ENCODE results near the gene ANKRD37.
A peak's percentile ranks its signal among the peaks of the same experiment; 100 is the strongest.

ANKRD37 gene

DNA sequence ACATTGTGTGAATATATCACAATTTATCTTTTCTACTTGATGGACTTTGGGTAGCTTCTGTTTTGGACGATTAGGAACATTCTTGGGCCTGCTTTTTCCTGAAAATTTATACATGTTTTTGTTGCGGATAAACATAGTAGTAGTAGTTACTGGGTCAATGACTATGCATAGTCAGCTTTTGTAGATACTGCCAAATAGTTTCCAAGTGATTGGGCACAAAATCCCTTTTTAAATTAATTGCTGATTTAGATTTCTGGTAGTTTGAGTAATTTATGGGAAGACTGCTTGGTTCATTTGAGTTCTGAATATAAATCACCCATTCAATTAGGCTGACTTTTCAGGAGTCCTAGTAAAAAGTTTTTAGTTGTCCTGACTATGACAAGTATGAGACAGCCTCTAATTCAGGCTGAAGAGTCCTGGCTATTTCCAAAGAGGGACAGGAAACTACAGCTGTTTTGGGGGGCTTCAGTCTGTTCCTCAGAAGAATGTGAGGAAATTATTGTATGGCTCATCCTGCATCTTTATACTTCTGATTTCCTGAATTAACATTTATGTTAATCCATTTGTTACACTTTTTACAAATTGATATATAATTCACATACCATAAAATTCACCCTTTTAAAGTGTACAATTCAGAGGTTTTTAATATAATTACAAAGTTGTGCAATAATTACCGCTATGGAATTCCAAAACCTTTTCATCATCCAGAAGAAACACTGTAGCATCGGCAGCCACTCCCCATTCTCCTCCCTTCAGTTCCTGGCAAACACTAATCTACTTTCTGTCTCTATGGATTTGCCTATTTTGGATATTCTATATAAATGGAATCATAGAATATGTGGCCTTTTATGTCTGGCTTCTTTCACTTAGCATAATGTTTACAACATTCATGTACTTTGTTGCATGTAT is 15.1 kb upstream of the ANKRD37 start:
- no peak for DNase-seq

DNA sequence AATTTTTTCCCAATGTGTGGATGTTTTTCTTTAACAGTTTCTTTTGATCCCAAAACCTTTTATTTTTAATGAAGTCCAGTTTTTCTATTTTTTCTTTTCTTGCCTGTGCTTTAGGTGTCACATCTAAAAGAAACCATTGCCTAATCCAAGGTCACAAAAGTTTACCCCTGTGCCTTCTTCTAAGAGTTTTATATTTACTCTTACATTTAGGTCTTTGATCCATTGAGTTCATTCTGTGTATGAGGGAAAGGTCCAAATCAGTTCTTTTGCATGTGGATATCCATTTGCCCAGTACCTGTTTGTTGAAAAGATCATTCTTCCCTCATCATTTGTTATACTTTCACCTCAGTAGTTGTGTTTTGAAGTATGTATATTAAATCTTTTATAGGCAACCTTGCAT is 13.9 kb upstream of the ANKRD37 start:
- no peak for DNase-seq

DNA sequence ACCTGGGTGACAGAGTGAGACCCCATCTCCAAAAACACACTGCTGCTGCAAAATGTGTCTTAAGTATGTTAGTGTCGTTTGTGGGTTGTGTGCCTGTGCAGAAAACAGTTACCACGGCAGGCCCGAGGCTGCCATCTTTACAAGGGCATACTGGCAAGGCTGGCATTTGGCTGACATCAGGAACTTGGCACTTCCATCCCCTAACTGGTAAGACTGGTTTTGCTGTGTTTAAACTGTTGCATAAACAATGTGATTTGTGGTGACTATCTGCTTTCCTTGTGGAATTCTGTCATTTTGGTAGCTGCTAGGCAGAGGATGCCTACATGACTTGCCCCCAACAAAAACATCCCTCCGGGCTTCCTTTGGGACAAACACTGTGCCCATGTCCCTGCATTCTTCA is 13.2 kb upstream of the ANKRD37 start:
- no peak for DNase-seq

DNA sequence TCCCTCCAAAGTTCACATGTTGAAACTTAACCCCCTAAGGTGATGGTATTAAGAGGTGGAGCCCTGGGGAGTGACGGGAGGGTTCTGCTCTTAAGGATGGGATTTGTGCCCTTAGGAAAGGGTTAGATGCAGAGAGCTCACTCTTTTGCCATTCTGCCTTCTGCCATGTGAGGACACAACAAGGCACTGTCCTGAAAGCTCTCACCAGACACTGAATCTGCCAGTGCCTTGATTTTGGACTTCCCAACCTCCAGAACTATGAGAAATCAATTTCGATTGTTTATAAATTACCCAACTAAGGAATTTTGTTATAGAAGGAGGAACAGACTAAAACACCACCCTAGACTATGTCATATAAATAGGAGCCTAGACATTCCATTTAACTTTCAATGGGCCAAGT is 12.6 kb upstream of the ANKRD37 start:
- DNase-seq, result no peak

DNA sequence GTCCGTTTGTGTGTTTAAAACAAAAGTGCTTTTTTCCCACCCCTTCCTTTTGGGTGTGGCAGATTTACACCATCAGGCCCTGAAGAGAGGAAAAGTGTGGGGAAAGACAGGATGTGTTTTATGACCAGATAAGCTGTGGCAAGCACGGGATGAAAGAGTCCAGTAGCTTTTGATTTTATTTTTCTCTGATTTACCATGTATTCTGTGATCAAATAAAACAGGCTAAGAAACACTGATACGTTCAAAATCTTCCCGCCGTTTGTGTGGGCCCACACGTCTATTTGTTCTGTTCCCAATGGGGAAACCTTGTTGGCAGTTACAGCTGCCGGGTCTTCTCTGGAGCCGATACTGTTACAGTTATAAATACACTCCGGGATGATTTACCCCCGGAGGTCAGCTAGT is 11.7 kb upstream of the ANKRD37 start:
- no peak for DNase-seq

DNA sequence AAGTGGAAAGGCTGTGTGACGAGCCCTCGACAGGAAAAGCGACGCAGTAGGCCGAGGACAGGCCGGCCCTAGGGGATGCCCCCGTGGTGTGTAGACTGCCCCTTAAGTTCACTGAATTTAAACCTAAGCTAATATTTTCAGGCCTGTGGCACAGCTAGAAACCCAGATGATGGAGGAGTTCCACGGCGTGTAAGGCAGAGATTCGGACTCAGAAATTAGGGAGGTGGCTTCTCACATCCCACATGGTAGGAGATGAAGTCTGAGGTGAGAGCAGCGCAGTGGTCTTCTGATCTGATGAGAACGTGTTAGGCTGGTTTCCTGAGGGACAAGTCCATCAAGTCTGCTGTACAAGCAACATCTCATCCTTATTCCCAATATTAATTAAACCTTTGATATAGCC is 8.7 kb upstream of the ANKRD37 start:
- DNase-seq, result no peak

DNA sequence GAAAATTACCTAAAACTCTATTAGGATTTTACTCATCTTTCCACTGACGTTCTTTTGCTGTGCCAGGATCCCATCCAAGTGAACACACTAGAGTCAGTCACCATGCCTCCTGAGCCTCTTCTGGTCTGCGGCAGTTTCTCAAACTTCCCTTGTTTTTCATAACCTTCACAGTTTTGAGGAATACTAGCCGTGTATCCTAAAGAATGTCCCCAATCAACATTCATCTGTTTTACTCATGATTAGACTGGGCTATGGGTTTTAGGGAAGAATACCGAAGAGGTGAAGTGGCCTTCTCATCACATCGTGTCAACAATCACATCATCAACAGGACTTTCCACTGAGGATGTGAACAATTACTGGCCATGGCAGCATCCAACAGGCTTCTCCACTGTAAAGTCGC is 5.7 kb upstream of the ANKRD37 start:
- no peak for DNase-seq

DNA sequence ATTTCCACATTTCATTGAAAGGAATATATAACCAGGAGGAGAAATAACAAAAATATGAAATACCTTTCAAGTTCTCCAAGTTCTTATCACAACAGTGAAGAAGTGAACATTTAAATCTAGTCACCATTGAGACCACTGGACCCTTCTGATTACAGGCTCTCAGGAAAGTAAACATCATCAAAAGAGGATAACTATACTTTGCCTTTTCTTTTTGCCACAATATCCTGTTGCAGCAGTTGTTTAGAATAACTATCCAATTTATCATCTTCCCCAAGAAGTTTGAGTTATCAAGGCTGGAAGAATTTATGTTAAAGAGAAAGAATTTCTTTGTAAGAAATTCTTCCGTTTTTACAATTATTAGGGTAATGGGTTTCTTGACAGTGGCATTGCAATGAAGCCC is 4.5 kb upstream of the ANKRD37 start:
- no peak for DNase-seq

DNA sequence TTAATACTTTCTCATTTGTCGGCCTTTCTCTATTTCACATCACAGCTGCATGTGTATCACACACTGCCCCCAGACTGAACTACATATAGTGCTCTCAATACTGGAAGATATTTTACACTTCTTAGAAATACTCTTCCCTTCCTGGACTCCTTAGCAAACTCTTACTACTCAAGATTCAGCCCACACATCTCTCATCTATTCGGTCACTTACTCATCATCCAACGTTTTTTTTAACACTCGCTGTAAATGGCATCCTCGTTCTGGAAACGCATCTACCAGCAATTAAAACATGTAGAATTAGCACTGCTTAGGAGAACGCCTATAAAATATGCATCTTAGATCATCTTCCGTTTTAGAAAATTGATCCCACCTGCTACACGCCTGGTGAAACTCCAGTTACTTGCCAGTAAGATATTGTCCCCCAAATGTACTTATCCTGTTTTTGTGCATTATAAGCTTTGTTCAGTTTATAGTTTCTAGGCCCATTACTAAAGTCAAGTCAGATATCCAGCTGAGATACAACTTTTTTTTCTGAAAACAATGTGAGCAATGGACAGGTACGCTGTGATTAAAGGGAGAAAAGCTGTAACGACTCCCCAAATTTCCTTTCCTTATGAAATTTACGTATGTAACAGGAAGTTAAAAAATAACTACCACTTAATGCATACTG is 1.9 kb upstream of the ANKRD37 start:
- no peak for DNase-seq

DNA sequence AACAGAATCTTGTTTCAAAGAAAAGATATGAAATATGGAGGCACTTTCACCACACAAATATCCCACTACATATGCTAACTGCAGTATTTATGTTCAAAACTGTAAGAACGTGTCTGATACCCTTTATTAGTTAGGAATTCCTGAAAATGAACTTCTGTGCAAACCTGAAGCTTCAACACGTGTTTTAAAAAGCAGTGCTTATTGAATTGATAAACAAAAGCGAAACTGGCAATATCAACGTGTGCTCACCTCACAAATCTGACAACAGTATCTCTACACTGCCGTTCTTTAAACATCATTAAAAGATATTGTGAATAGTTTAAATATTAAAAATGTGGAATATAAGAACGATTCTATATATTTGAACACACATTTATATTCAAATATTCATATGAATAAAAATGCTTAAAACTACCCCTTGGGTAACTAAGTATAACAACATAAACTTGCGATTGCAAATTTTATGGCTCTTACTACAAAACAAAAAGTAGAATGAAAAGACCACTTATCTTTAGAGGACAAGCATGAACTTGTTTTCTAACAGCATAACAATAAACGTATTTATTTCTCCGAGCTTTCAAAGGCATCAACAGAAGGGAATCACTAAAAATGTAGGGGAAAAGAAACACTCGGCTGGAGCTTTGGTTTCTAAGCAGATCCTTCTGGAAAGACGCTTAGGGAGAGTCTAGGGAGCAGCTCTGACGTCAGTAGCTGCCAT is 1.2 kb upstream of the ANKRD37 start, which contains the start of gene LRP2BP:
Gene LRP2BP, minus strand, starts transcription at position 687 of the 718 bp plus-strand sequence. CDS start 17,738 bp downstream, outside the sequence.
- DNase-seq, result no peak

DNA sequence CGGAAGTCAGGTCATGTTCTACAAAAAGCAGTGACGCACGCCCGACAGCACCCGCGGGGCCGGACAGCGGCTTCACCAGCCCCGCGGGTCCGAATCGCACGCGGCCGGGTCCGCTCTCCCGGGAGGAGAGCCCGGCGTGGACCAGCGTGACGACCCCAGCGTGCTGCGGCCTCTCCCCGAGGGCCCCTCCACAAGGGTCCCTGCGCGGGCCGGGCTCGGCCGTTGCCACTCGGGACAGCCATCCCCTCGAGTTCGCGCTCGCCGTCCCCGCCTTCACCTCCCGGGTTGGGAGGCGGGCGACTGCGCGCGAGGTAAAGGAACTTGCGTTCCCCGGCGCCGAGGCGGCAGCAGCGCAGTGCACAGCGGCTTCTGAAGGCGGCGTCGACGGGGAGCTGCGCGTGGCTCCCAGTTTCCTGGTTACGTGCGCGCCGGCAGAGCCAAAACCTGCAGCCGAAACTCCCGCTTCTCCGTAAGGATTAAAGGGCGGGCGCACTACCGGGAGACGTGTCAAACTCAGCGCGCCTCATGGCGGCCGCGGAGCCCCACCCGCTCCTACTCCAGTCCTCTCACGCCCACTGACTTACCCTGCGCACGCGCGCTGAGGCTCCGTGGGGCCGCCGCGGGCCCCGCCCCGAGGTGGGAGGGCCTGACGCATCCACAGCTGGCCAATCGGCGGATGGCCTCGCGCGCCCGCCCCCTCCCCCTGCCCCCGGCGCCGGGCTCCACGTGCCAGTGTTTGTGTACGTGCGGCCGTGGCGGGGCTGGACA is 501 bp upstream of the ANKRD37 start:
- DNase-seq, result peak; percentile 99

DNA sequence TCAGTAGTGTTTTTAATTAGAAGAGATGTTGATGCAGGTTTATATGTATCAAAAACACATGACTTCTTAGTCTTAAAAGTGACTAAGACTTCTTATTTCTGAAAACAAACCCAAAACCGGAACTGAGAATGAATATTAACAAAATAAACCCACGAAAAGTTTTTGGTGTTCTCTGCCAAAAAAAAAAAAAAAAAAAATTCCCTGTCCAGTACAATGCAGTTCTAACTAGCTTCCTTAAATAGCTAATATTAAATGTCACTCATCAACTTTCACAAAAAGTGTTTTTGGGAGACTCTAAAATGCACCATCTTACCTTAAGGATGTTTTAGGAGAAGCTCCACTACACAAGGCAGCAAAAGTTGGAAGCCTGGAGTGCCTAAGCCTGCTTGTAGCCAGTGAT is 2.0 kb downstream of the ANKRD37 start:
- peak; percentile 54 for DNase-seq

DNA sequence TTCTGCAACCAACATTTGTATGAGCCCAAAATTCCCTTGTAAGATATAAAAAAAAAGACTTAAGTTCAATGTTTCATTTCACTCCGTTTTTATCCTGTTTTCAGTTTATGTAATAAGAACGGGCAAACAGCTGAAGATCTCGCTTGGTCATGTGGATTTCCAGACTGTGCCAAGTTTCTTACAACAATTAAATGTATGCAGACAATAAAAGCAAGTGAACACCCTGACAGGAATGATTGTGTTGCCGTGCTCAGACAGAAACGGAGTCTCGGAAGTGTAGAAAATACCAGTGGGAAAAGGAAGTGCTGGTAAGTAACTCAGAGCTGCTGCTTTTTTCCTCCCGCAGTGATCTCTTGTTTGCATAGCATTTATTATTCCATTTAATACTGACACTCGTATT is 2.8 kb downstream of the ANKRD37 start:
- DNase-seq, result no peak

DNA sequence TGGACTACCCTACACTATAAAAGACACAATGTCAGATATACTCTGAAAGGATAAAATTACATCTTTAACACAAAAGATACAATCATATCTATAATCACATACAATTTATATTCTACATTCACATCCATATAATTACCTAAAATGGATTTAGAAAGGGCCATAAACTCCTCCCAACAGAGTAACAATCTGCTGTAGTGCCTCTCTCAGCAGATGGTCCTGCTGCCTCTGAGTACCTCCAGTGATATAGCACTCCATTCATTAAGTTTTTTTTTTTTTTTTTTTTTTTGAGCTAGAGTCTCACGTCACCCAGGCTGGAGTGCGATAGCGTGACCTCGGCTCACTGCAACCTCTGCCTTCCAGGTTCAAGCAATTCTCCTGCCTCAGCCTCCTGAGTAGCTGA is 7.4 kb downstream of the ANKRD37 start:
- DNase-seq, result no peak

DNA sequence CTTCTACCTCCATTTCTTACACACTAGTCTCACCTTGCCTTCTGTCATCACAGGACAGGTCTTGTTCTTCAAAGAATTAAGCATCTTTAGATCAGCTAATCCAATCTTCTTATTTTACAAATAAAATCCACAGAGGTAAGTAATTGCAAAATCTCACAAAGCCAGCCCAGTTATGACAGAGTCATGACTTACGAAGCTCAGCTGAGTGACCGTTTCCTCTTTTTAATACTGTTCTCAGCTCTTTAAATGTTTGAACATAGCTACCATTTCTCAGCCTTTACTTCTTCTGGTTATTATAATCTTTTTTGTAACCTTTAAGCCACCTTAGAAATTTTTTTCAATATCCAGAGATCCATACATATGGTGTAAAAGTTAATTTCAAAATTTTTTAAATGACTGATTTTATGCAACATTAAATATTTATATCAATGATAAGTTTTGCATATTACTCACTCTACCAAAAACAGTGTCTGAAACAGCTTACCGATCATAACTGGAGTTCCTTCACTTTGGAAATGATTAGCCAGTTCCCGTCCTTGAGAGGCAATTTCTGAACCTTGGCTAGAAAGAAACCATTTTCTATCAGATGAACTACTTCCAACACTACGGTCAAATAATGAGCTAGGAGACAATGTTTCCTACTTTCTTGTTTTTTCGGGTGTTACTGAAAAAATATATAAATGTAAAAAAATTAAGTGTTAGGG is 8.8 kb downstream of the ANKRD37 start:
- peak; percentile 76 for DNase-seq

DNA sequence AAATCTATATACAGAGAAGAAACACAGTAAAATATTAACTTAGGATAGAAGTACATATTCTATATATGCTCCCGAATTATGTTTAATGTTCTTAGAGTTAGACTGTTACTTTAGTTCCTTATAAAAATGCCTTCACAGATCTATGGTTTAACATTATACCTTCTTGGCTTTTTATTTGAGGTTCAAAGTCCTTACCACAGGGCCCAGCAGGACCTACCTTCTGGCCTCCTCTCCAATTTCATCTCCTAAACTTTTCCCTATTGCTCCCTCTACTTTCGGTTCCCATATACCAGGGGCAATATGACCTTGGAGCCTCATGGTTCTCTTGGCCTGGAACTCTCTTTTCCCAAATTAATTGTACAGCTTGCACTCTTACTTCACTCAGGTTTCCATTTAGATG is 11.8 kb downstream of the ANKRD37 start:
- no peak for DNase-seq

DNA sequence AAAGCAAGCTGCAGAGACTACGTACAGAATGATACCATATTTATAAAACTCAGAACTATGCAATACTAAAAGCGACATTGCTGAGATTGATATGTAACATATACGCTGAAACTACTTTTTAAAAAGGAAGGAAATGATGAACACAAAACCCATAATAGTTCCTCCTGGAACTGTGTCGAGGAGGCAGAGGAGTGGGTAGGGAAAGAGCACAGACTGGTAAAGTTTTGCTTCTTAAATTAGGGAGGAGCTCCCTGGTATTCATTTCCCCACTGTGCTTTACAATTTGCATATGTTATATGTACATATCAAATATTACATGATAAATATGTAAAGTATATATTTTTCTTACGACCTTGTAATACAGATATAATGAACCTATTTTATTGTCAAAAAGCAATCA is 15.2 kb downstream of the ANKRD37 start:
- peak; percentile 71 for DNase-seq

DNA sequence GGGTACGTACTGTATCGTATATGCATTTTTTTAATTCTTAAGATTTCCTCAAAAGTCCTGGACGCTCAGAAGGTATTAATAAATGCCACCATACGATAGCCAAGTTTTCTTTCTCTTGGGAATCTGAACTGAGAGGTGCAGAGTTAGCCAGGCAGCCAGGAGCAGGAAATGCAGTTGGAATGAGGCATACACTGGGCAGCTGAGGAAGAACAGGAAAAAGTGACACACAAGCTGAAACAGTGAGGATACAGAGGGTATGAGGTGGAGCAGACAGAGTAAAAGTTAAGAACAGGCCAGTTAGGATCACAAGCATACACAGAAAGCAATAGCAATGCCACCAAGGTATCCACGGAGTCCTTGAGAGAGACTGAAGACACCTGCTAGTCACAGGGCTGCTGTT is 15.8 kb downstream of the ANKRD37 start:
- no peak for DNase-seq

DNA sequence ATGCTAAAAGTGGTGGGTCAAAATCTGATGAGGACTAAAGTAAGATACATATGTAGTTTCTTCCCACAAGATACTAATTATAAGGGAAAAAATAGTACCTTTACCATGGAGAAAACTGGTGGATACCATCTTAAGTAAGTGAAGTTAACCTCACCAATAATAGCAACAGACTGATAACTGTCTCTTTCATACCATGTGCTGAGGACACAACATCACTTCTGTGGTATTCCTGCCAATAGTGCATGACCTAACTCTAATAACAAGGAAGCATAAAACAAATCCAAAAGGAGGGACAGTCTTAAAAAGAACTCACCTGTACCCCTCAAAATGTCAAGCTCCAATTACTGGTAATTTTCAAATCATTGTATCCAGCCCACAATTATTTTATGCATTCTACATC is 20.3 kb downstream of the ANKRD37 start:
- DNase-seq, result no peak

DNA sequence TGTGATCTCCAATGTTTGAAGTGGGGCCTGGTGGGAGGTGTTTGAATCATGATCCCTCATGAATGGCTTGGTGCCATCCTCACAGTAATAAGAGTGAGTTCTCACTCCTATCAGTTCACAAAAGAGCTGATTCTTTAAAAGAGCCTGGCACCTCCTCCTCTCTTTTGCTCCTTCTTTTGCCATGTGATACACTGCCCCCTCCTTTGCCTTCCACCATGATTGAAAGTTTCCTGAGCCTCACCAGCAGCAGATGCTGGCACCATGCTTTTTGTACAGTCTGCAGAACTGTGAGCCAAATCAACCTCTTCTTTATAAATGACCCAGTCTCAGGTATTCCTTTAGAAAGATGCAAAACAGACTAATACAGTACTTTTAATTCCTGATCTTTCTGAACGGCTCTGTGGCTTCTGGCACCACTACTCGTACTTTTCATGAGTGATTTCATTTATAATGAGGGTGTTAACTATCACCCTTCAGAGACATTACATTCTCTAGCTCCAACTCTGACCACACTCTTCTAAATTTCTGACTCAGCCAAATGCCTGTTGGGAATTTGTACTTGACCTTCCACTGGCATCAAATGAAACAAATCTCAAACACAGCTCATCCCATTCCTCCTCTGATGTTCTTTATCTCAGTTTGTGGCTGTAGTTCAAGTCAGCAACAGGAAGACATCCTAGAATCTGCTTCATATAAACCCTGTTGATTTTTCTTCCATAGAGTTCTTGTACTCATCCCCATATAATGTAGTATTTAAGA is 24.9 kb downstream of the ANKRD37 start:
- no peak for DNase-seq

DNA sequence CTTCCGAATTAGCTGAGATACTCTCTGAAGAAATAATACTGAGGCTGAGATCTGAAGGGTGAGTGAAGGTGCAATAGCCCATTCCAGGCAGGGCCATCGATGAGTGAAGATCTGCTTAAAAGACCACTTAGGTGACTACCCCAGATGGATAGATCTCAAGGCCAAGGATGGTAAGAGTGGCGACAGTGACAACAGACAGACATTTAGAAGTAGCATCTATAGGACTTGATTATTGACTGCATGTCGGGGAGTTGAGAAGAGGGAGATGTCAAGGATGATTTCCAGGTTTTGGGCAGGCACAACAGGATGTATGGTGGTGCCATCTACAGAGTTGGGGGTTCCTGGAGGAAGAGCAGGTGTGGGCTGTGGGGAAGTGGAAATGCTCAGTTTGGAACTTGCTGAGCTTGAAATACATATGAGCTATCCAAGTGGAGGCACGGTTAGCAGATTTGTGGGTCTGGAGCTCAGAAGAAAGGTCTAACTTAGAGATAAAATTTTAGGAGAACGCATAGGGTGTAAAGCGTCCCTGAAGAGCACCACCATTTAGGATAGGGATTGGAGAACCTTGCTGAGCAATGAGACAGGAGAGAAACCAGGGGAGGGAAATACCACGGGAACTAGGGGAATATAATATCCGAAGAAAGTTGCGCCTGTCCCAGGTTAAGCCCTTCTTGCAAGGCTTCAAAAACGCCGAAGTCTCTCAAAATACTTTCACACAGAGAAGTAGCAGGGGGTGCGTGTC is 28.4 kb downstream of the ANKRD37 start:
- DNase-seq, result no peak
